ENCODE measurements around the gene YEATS2. TPM values are rescaled to one million over a fixed set of nuclear protein-coding genes. Genes with fewer than 3 reads are reported as not detected.

The YEATS2 gene
- total and polyA plus RNA-seq, 8 donors = 3.1 to 68.8 (median 20.0) TPM

- no peak for DNase-seq
- Histone ChIP-seq H3K27me3 (no peaks in the 10 kb centered on the region), H3K4me1 (peaks cover 5 to 26% (median 17%) of the 10 kb centered on the region in 4 donors), H3K4me3 (no peak overlapping the region), H3K9me3 (no peaks in the 10 kb centered on the region), H3K27ac (no peak overlapping the region), H3K36me3 (no peaks in the 10 kb centered on the region)
- WGBS, 5 donors = 88 to 93% (median 90%) methylated on average over 7 of the region's 7 CpGs
- intact Hi-C loops (cut with DNase I; ENCODE audit: low total_unique reads) = no loop called here
- no peak for TF ChIP-seq CTCF (IDR thresholded peaks at IDR 0.05)
- no peak for TF ChIP-seq POLR2A (IDR thresholded peaks at IDR 0.05)
- no peak for TF ChIP-seq POLR2AphosphoS5 (IDR thresholded peaks at IDR 0.05)
- TF ChIP-seq EP300 (IDR thresholded peaks at IDR 0.05) = no peak
Observed at GRCh38 chr3:183695569-183696364, 1.8 kb upstream of the YEATS2 start.

GRCh38 chr3:183697123-183697609 lies 431 bp upstream of the YEATS2 start:
- peak overlapping the region; percentile 91 to 97 (median 94) for H3K27ac ChIP-seq
- TF ChIP-seq POLR2AphosphoS5 (IDR thresholded peaks at IDR 0.05) = no peak
- no peak for TF ChIP-seq CTCF (IDR thresholded peaks at IDR 0.05)
- no peak for TF ChIP-seq EP300 (IDR thresholded peaks at IDR 0.05)
- no peak for TF ChIP-seq POLR2A (IDR thresholded peaks at IDR 0.05)
- WGBS, 5 donors = 31 to 41% (median 39%) methylated on average over 4 of the region's 4 CpGs
- intact Hi-C loops (cut with DNase I; ENCODE audit: low total_unique reads) = no loop called here
- no peaks in the 10 kb centered on the region for H3K9me3 ChIP-seq
- no peaks in the 10 kb centered on the region for H3K27me3 ChIP-seq
- no peak for DNase-seq
- peaks cover 5 to 33% (median 17%) of the 10 kb centered on the region in 4 donors for H3K4me1 ChIP-seq
- H3K36me3 ChIP-seq = no peaks in the 10 kb centered on the region
- H3K4me3 ChIP-seq = peak overlapping the region; percentile 89 to 99 (median 98)

- WGBS, 5 donors = 0 to 2% (median 0%) methylated on average over 9 to 13 of the region's 13 CpGs
Observed at GRCh38 chr3:183698318-183698751, 738 bp downstream of the YEATS2 start.

More at GRCh38 chr3:183698318-183698751, 738 bp downstream of the YEATS2 start:
- Histone ChIP-seq H3K9me3 (no peaks in the 10 kb centered on the region), H3K27me3 (no peaks in the 10 kb centered on the region), H3K36me3 (no peaks in the 10 kb centered on the region), H3K4me1 (peaks cover 5 to 33% (median 17%) of the 10 kb centered on the region in 4 donors), H3K27ac (peak overlapping the region; percentile 91 to 97 (median 94)), H3K4me3 (peak overlapping the region; percentile 89 to 99 (median 98))
- intact Hi-C loops (cut with DNase I; ENCODE audit: low total_unique reads) = no loop called here
- peak in 1 of 2 donors; percentile 69 for DNase-seq
- TF ChIP-seq CTCF (IDR thresholded peaks at IDR 0.05) (no peak), POLR2AphosphoS5 (IDR thresholded peaks at IDR 0.05) (no peak), POLR2A (IDR thresholded peaks at IDR 0.05) (no peak), EP300 (IDR thresholded peaks at IDR 0.05) (no peak)

Measured in stomach (tissue), 9 donors.